ENCODE data around the gene FANCE.

DNA sequence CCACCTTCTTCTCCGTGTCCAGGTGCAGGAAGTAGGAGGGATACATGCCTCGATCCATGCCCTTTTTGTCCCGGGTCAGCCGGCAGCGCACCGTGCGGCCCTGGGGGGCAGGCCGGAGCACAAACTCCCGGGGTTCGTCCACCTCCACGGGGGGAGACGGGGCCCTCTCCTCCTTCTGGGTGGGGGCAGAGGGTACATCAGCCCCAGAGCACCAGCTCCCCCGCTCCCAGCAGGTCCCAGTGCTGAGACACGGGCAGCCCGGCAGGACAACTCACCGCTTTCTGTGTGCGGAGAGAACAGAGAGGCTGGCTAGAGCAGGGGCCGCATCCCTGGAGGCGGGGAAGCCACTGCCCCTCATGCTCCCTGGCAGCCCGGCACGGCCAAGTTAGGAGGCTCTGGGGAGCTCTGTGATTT, 53.9 kb downstream of the FANCE start:
- TF ChIP-seq, protein P1, sequence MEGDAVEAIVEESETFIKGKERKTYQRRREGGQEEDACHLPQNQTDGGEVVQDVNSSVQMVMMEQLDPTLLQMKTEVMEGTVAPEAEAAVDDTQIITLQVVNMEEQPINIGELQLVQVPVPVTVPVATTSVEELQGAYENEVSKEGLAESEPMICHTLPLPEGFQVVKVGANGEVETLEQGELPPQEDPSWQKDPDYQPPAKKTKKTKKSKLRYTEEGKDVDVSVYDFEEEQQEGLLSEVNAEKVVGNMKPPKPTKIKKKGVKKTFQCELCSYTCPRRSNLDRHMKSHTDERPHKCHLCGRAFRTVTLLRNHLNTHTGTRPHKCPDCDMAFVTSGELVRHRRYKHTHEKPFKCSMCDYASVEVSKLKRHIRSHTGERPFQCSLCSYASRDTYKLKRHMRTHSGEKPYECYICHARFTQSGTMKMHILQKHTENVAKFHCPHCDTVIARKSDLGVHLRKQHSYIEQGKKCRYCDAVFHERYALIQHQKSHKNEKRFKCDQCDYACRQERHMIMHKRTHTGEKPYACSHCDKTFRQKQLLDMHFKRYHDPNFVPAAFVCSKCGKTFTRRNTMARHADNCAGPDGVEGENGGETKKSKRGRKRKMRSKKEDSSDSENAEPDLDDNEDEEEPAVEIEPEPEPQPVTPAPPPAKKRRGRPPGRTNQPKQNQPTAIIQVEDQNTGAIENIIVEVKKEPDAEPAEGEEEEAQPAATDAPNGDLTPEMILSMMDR (IDR thresholded peaks at IDR 0.05), result no peak
- TF ChIP-seq POLR2A (IDR thresholded peaks at IDR 0.05), result no peak

Data from body of pancreas (tissue), 4 donors.